Prostate gland (tissue), 2 donors: ENCODE results near the gene OR7G1. TPM values are rescaled to one million over a fixed set of nuclear protein-coding genes. Genes with fewer than 3 reads are reported as not detected.
"Not testable (repeated sequence)": the region's sequence is repeated elsewhere in the genome, so short reads cannot be mapped to it uniquely, and the experiment has no call there.

Experiments
- DNase-seq: peaks from one replicate; pipeline ENCODE4 v3.0.0-alpha.2; 2019; ENCODE audit warnings: low spot score
- H3K27ac ChIP-seq, 2 donors: fragments of 200-600 bp; sonication (generic); 2 replicates each; pipeline ENCODE4 v1.5.1; 2017 to 2019
- H3K27me3 ChIP-seq: fragments of 200-600 bp; sonication (generic); replicated peaks from 2 replicates; pipeline ENCODE4 v1.5.1; 2019; ENCODE audit not compliant: insufficient read depth
- H3K36me3 ChIP-seq, 2 donors: fragments of 200-600 bp; sonication (generic); 1 replicate in 1 of 2; 2 replicates in 1 of 2; pipeline versions ENCODE4 v1.5.1 to v1.8.1; 2017 to 2019
- H3K4me1 ChIP-seq: fragments of 200-600 bp; sonication (generic); replicated peaks from 2 replicates; pipeline ENCODE4 v1.5.1; 2019
- H3K4me3 ChIP-seq, 2 donors: fragments of 200-600 bp; sonication (generic); 2 replicates each; pipeline ENCODE4 v1.5.1; 2017 to 2019
- H3K9me3 ChIP-seq: fragments of 200-600 bp; sonication (generic); 2 replicates; pipeline ENCODE4 v1.5.1; 2017
- POLR2A ChIP-seq: fragments of 450-650 bp; IDR thresholded peaks from one replicate; pipeline ENCODE4 v1.6.1; 2016; ENCODE audit warnings: antibody characterized with exemption, mild to moderate bottlenecking
- POLR2AphosphoS5 ChIP-seq: sonication (generic); formaldehyde crosslinking; IDR thresholded peaks from one replicate; pipeline ENCODE4 v1.6.1; 2017; ENCODE audit warnings: antibody characterized with exemption
- WGBS: methylation state at CpG from one replicate; pipeline ENCODE4 v1.1.5; 2018; 5-methylcytosine and 5-hydroxymethylcytosine counted together
- intact Hi-C: fragments of 100-400 bp; cut with DNase I; formaldehyde crosslinking; loops from one replicate; pipeline ENCODE4 v1.14.2; 2022
- small RNA-seq, 2 donors: library from RNA; depleted of rRNA; stranded (forward); fragments of <200 nt; gene quantifications; one replicate each; pipeline ENCODE3, GENCODE V24; 2016
- total RNA-seq, 2 donors: library from RNA; depleted of rRNA; stranded (reverse); fragments of >200 nt; gene quantifications; one replicate each; pipeline ENCODE4 v1.1.0, GENCODE V29; 2016
- TF ChIP-seq, protein P1 (sequence below), 4 experiments: fragments of 200-600 bp in 2 of 4; fragments of 450-650 bp in 2 of 4; sonication (generic) in 2 of 4; IDR thresholded peaks; 1 replicate in 3 of 4; 2 replicates in 1 of 4; pipeline ENCODE4 v1.5.1; 2016 to 2019; ENCODE audit warnings: antibody characterized with exemption in 4 of 4, mild to moderate bottlenecking in 2 of 4, moderate library complexity in 2 of 4

The OR7G1 gene
- total RNA-seq, 2 donors from 2014 or later, result not detected

GRCh38 chr19:9075064-9075949 lies 40.3 kb downstream of the OR7G1 start:
- H3K36me3 ChIP-seq, result no peaks in the 10 kb centered on the region
- TF ChIP-seq, protein P1, sequence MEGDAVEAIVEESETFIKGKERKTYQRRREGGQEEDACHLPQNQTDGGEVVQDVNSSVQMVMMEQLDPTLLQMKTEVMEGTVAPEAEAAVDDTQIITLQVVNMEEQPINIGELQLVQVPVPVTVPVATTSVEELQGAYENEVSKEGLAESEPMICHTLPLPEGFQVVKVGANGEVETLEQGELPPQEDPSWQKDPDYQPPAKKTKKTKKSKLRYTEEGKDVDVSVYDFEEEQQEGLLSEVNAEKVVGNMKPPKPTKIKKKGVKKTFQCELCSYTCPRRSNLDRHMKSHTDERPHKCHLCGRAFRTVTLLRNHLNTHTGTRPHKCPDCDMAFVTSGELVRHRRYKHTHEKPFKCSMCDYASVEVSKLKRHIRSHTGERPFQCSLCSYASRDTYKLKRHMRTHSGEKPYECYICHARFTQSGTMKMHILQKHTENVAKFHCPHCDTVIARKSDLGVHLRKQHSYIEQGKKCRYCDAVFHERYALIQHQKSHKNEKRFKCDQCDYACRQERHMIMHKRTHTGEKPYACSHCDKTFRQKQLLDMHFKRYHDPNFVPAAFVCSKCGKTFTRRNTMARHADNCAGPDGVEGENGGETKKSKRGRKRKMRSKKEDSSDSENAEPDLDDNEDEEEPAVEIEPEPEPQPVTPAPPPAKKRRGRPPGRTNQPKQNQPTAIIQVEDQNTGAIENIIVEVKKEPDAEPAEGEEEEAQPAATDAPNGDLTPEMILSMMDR (IDR thresholded peaks at IDR 0.05), result no peak
- TF ChIP-seq POLR2A (no peak), POLR2AphosphoS5 (peak; percentile 55)
- H3K27ac ChIP-seq, result no peak overlapping the region
- no peaks in the 10 kb centered on the region for H3K4me1 ChIP-seq
- WGBS, result 7% methylated on average over 16 of the region's 16 CpGs
- peak; percentile 73 for DNase-seq
- no peaks in the 10 kb centered on the region for H3K9me3 ChIP-seq
- intact Hi-C loops, result no loop called here
- H3K27me3 ChIP-seq, result no peaks in the 10 kb centered on the region
- H3K4me3 ChIP-seq, result no peak overlapping the region

GRCh38 chr19:9073806-9074205 lies 41.8 kb downstream of the OR7G1 start:
- intact Hi-C loops, result no loop called here
- 77% methylated on average over 6 of the region's 6 CpGs for WGBS
- Histone ChIP-seq H3K4me3 (no peak overlapping the region), H3K27ac (no peak overlapping the region), H3K9me3 (no peaks in the 10 kb centered on the region), H3K27me3 (no peaks in the 10 kb centered on the region), H3K36me3 (no peaks in the 10 kb centered on the region), H3K4me1 (no peaks in the 10 kb centered on the region)
- no peak for TF ChIP-seq POLR2AphosphoS5
- TF ChIP-seq POLR2A, result no peak
- TF ChIP-seq, protein P1 (IDR thresholded peaks at IDR 0.05), result no peak
- DNase-seq, result no peak

DNA sequence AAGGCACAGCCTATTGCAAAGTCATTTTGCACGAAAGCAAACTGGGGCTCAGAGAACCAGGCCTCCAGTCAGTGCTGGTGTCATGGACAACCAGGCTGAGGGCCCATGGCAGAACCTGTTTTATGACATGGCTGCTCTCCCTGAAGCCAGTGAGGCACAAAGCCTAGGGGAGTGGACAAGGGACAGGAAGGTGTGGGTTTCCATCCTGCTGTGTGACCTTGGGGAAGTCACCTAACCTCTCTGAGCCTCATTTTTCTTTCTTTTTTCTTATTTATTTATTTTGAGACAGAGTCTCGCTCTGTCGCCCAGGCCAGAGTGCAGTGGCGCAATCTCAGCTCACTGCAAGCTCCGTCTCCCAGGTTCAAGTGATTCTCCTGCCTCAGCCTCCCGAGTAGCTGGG lies 43.8 kb downstream of the OR7G1 start:
- WGBS, result 97% methylated on average over 6 of the region's 6 CpGs
- H3K4me3 ChIP-seq, H3K9me3 ChIP-seq, intact Hi-C loops, H3K27me3 ChIP-seq, H3K27ac ChIP-seq, H3K4me1 ChIP-seq, H3K36me3 ChIP-seq, DNase-seq: not testable (repeated sequence)

- 42% methylated on average over 5 of the region's 5 CpGs for WGBS
- Histone ChIP-seq H3K27ac (no peak overlapping the region), H3K4me3 (no peak overlapping the region), H3K9me3 (no peaks in the 10 kb centered on the region), H3K4me1 (no peaks in the 10 kb centered on the region), H3K36me3 (no peaks in the 10 kb centered on the region), H3K27me3 (no peaks in the 10 kb centered on the region)
- TF ChIP-seq POLR2AphosphoS5 (no peak), POLR2A (no peak)
- TF ChIP-seq, protein P1 (IDR thresholded peaks at IDR 0.05), result no peak
- intact Hi-C loops, result no loop called here
- no peak for DNase-seq
Measured at GRCh38 chr19:9070066-9070465, 45.5 kb downstream of the OR7G1 start.

GRCh38 chr19:9065457-9066014 lies 50.0 kb downstream of the OR7G1 start:
- TF ChIP-seq POLR2AphosphoS5 (no peak), POLR2A (no peak)
- TF ChIP-seq, protein P1 (IDR thresholded peaks at IDR 0.05), result no peak
- no peaks in the 10 kb centered on the region for H3K27me3 ChIP-seq
- no peaks in the 10 kb centered on the region for H3K9me3 ChIP-seq
- intact Hi-C loops, result no loop called here
- no peak overlapping the region for H3K4me3 ChIP-seq
- no peaks in the 10 kb centered on the region for H3K36me3 ChIP-seq
- DNase-seq, result no peak
- no peak overlapping the region for H3K27ac ChIP-seq
- H3K4me1 ChIP-seq, result no peaks in the 10 kb centered on the region
- 69% methylated on average over 12 of the region's 12 CpGs for WGBS

Small RNAs within 50 kb of the gene (small RNA-seq; reads per million reads assigned to genes)
- gene OR1M4P, result 0 reads per million in 2 donors

Other genes with a start within 250 kb of the OR7G1 start
- gene MUC16, start 105.4 kb downstream of the OR7G1 start, total RNA-seq, result 1 to 10 TPM in 1 of 2 donors, under 1 TPM in 1; 0.14 to 1.2 TPM
- gene OR1M1, start 28.7 kb downstream of the OR7G1 start, total RNA-seq, result not detected
- gene OR7G2, start 8.3 kb downstream of the OR7G1 start, total RNA-seq, result not detected
- gene OR7G3, start 11.2 kb upstream of the OR7G1 start, total RNA-seq, result not detected
- 10 to 100 TPM; 18.3 to 22.9 TPM for gene ZNF317, start 24.6 kb upstream of the OR7G1 start, total RNA-seq
- under 1 TPM in 1 of 2 donors, not detected in 1; 0.17 TPM for gene OR7D2, start 63.2 kb upstream of the OR7G1 start, total RNA-seq
- not detected for gene OR7D4, start 103.8 kb upstream of the OR7G1 start, total RNA-seq
- not detected for gene OR7E24, start 135.2 kb upstream of the OR7G1 start, total RNA-seq
- 10 to 100 TPM in 1 of 2 donors, 1 to 10 TPM in 1; 9.6 to 19.4 TPM for gene ZNF699, start 194.1 kb upstream of the OR7G1 start, total RNA-seq
- gene ZNF559, start 208.4 kb upstream of the OR7G1 start, total RNA-seq, result 10 to 100 TPM; 19.4 to 30.3 TPM
- 1 to 10 TPM; 7.1 to 8.1 TPM for gene ZNF177, start 247.2 kb upstream of the OR7G1 start, total RNA-seq